ENCODE results near the gene MGAT4B. TPM values are rescaled to one million over a fixed set of nuclear protein-coding genes. Genes with fewer than 3 reads are reported as not detected.
A peak's percentile ranks its signal among the peaks of the same experiment; 100 is the strongest.

The MGAT4B gene
- total RNA-seq, 1 donor, result 83.8 TPM

DNA sequence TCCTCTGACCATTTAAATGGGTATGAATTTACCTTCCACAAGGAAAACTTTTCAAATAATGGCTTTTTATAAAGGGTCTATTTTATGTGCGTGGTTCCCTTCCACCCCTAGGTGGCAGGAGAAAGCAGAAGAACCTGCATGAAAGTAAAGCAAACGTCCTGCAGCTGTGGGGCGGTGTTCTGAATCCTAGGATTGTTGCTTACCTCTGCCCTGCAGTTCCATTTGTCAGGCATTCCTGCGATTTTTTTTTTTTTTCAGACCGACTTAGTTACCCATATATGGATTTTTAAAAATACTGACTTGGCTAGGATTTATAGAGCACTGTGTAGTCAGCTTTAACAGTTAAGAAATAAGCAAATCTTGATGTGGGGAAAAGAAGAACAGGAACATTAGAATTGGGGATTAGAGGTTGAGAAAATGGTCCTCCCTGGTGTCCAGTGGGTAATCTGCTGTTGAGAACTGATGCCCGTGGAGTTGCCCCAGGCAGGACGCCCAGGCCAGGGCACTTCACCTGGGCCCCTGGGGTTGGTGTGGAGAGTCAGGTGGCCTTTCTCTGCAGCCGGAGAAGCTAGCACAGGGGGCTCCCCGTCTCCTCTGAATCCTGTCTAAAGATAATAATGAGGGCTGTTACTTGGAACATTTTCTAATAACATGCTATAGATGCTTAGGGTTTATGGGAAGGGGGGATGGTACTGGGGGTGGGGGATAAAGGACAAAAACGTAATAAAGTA lies 43.3 kb downstream of the MGAT4B start:
- H3K4me3 ChIP-seq (ENCODE audit: low read depth, low read length), result no peak overlapping the region
- TF ChIP-seq, protein P1, sequence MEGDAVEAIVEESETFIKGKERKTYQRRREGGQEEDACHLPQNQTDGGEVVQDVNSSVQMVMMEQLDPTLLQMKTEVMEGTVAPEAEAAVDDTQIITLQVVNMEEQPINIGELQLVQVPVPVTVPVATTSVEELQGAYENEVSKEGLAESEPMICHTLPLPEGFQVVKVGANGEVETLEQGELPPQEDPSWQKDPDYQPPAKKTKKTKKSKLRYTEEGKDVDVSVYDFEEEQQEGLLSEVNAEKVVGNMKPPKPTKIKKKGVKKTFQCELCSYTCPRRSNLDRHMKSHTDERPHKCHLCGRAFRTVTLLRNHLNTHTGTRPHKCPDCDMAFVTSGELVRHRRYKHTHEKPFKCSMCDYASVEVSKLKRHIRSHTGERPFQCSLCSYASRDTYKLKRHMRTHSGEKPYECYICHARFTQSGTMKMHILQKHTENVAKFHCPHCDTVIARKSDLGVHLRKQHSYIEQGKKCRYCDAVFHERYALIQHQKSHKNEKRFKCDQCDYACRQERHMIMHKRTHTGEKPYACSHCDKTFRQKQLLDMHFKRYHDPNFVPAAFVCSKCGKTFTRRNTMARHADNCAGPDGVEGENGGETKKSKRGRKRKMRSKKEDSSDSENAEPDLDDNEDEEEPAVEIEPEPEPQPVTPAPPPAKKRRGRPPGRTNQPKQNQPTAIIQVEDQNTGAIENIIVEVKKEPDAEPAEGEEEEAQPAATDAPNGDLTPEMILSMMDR (IDR thresholded peaks at IDR 0.05; ENCODE audit: insufficient read depth, low read depth, low read length), result peak; percentile 90
- peak; percentile 86 for DNase-seq (ENCODE audit: low read depth)

DNA sequence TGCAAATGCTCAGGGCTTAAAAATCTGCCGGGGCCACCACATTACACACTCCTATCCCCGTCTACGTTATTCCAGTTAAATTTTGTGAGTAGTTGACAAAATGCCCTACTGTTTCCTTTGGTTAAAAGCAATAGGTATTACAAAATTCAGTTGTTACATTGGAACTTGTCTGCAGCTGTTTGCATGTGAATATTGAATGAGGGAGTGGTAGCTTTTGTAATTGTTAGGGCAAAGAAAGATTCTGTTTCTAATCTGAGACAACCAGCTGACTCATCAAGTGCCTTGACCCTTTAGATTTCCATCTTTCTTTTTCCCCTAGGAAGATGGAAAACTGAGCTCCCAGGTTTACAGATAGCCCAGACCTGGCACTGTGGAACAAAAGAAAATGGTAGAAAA lies 43.9 kb downstream of the MGAT4B start:
- peak; percentile 75 for DNase-seq (ENCODE audit: low read depth)
- H3K4me3 ChIP-seq (ENCODE audit: low read depth, low read length), result no peak overlapping the region

DNA sequence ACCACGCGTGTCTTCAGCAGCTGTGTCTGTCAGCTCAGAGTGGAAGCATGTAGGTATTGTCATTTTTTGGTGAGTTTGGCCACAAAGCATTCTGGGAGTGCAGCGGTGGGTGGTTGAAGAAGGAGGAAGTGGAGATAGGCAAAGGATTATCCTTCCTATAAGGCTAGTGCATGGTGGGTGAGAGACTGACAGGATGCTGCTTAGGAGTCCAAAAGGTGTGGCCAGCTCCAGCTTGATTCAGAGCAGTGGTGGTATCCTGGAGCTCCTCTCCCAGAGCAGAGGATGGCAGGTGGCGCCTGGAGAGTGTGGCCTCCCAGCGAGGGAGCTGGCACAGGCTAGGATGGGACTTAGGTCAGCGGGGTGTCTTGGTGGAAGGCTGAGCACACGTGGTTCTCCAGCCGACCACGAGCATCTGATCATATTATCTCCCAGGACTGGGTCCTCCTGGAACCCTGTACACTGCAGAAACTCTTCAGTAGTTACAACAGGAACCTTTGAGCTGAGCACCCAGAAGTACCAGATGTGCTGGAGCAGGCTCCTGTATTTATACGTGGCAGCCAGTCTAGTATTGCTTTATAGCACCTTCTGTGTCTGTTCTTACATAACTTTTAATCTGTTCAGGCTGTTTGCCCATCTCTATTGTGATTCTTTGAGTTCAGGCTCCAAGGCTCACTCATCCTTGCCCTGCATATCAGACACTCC lies 44.4 kb downstream of the MGAT4B start:
- TF ChIP-seq, protein P1 (IDR thresholded peaks at IDR 0.05; ENCODE audit: insufficient read depth, low read depth, low read length), result no peak
- H3K4me3 ChIP-seq (ENCODE audit: low read depth, low read length), result no peak overlapping the region
- peak; percentile 73 for DNase-seq (ENCODE audit: low read depth)

More for the DNA sequence above, 43.9 kb downstream of the MGAT4B start:
- TF ChIP-seq, protein P1 (IDR thresholded peaks at IDR 0.05; ENCODE audit: insufficient read depth, low read depth, low read length), result no peak

DNA sequence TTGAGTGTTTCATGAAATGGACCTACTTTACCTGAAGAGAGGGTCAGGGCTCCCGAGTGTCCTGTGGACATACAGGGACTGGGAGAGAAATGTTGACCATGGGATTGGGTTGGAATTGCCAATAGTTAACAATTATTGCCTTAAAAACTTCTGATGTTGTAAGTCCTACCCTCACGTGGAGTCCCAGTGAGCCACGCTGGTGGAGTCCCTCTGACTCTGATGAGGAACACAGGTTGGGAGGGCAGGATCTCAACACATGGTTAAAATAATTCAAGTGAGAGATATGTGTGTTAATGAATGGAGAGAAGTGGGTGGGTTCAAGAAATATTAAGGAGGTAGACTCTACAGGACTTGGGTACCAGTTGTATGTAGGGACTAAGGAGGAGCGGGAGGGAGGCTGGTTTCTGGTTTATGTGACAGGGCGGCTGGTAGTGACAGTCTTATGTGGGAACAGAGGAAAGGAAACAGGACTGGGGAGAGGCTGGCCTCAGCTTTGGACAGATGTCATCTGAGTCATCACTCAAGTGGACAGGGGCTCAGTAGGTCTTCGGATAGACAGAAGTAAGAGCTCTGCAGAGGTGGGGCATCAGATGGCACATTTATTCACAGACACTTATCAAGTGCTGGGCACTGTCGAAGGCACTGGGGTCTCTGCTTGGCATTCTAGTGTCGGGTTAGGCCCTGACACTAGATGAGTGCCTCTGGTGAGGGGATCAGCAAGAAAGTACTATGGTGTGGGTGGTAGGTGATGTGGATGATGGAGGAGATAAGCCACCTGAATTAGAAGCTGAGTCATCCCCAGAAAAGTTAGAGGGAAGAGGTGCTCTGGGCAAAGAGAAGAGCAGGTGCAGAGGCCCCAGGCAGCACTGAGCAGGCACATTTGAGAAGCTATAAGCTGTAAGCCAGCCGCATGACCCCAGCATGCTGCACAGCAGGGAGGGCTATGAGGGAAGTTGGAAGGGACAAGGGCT lies 46.8 kb downstream of the MGAT4B start:
- no peak overlapping the region for H3K4me3 ChIP-seq (ENCODE audit: low read depth, low read length)
- TF ChIP-seq, protein P1 (IDR thresholded peaks at IDR 0.05; ENCODE audit: insufficient read depth, low read depth, low read length), result no peak

DNA sequence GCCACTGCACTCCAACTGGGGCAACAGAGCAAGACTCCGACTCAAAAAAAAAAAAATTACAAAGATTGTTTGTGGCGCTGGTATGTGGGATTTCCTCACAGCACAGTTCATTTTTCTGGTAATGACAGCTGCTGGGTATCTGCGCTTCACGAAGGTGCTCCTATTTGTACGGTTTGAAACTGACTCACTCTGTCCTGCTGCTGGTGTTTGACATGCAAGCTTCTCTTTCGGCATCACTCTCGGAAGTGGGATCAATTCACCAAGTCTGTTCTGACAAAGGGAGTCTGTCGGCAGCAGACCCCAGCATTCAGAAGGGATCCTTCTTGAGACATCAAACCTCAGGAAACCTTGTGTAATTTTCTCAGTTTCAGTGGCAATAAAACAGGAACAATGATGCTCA lies 47.7 kb downstream of the MGAT4B start:
- H3K4me3 ChIP-seq (ENCODE audit: low read depth, low read length), result no peak overlapping the region
- TF ChIP-seq, protein P1 (IDR thresholded peaks at IDR 0.05; ENCODE audit: insufficient read depth, low read depth, low read length), result no peak
- no peak for DNase-seq (ENCODE audit: low read depth)

More for the DNA sequence above, 46.8 kb downstream of the MGAT4B start:
- no peak for DNase-seq (ENCODE audit: low read depth)

DNA sequence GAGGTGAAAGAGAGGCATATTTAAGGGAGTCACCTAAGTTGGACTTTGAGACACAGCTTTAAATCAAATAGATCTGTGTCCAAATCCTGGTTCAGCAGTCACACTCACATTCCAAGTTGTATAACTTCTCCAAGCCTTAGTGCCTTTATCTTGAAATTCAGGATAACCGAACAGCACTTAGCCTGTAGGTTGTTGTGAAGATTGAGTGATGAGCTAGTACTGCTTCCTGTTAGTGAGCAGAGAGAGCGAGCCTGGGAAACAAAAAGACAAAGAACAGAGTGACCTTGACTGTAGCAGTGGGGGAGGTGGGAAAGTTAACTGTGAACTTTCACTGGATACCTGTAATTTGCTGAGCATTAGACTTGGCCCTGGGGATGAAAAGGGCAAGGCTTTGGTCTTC lies 51.6 kb downstream of the MGAT4B start:
- H3K4me3 ChIP-seq (ENCODE audit: low read depth, low read length), result no peak overlapping the region
- TF ChIP-seq, protein P1 (IDR thresholded peaks at IDR 0.05; ENCODE audit: insufficient read depth, low read depth, low read length), result no peak
- DNase-seq (ENCODE audit: low read depth), result peak; percentile 21

Data from fibroblast of villous mesenchyme (primary cell).